HG03097 (cell line): ENCODE results near the gene FAM3C.
A peak's percentile ranks its signal among the peaks of the same experiment; 100 is the strongest.

ENCODE experiments used
- ATAC-seq: cut with Tn5 transposase; IDR thresholded peaks from one replicate; pipeline ENCODE4 v1.9.1; 2021; ENCODE audit not compliant: unreplicated experiment, low FRiP score

FAM3C gene

GRCh38 chr7:121383235-121383910 is 12.7 kb downstream of the FAM3C start:
- ATAC-seq: no peak

DNA sequence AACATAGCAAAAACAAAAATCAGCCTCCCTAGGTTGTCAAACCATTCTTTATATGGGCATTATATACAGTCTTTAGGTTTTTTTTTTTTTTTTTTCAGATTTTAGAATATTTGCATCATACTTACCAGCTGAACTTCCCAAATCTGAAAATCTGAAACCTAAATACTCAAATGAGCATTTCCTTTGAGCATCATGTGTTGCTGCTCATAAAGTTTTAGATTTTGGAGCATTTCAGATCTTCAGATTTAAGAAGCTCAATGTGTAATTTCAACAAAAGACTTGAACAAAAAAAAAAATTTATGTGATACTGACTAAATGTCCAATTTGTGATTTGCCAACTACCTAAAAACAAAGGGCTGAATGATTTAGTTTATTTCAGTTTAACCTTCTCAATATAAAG is 13.6 kb downstream of the FAM3C start:
- no peak for ATAC-seq

- ATAC-seq: no peak
These were observed 16.2 kb downstream of the FAM3C start for GRCh38 chr7:121379930-121380329.

DNA sequence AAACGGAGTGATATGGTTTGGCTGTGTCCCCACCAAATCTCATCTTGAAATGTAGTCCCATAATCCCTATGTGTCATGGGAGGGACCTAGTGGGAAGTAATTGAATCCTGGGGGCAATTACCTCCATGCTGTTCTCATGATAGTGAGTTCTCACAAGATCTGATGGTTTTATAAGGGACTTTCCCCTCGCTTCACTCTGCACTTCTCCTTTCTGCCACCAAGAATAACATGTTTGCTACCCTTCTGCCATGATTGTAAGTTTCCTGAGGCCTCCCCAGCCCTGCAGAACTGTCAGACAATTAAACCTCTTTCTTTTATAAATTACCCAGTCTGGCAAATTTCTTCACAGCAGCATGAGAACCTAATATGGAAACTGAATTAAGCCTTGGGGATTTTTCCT is 19.1 kb downstream of the FAM3C start:
- ATAC-seq: no peak

GRCh38 chr7:121373177-121373576 is 22.9 kb downstream of the FAM3C start:
- no peak for ATAC-seq

DNA sequence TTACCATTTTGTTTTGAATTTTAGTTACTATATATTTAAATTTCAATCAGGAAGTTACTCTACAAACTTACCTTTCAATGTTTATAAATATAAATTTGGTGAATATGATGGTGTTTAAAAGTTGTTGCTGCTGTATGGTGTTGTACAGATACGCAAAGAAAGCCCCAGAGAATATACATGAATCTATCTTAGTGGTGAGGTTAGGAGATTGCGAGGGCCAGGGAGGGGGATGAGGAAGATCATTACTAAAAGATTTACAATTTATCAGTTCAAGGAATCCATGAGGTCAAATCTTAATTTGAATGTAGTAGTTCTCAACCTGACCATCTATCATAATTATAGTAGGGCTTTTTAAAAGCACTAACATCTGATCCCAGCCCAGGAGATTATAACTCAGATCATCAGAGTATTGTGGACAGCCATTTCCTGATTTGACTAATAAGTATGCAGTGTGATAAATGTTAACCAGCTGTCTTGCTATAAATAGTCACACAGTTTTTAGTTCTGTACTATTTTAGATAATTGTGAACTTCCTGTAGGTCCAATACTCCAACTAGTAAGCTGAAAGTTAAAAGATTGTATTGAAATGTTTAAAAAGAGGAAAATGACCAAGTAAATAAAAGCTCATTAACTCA is 23.6 kb downstream of the FAM3C start:
- ATAC-seq: peak; percentile 85

DNA sequence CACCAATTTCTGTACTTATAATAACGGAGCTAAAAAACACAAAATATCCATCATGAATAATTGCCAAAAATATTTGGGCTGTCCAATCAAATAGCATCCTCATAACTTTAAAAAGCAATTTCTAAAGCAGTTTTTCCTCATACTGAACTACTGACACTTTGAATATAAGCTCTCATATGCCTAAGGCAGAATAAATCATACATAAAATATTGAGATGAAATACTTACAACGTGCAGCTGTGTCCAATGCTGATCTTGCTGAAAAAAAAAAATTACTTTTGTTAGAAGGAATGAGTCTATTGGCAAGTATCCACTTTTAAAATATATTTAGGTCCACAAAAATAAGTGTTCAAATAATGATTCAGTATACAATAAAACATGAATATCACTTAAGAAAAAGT is 24.2 kb downstream of the FAM3C start:
- ATAC-seq: no peak

GRCh38 chr7:121371367-121371766 is 24.7 kb downstream of the FAM3C start:
- ATAC-seq: no peak

- ATAC-seq: peak; percentile 39
These were observed 26.6 kb downstream of the FAM3C start for GRCh38 chr7:121369462-121369861.

- ATAC-seq: no peak
These were observed 29.2 kb downstream of the FAM3C start for GRCh38 chr7:121366852-121367431.

DNA sequence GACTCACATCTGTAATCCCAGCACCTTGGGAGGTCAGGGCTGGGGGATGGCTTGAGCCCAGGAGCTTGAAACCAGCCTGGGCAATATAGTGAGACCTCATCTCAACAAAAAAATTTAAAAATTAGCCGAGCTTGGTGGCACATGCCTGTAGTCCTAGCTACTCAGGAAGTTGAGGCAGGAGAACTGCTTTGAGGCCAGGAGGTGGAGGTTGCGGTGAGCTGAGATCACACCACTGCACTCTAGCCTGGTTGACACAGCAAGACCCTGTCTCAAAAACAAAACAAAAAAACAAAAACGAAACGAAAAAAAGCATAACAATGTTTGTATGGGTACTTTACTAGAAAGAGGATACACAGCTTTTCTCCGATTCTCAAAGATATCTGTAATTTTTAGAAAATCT is 35.5 kb downstream of the FAM3C start:
- no peak for ATAC-seq

DNA sequence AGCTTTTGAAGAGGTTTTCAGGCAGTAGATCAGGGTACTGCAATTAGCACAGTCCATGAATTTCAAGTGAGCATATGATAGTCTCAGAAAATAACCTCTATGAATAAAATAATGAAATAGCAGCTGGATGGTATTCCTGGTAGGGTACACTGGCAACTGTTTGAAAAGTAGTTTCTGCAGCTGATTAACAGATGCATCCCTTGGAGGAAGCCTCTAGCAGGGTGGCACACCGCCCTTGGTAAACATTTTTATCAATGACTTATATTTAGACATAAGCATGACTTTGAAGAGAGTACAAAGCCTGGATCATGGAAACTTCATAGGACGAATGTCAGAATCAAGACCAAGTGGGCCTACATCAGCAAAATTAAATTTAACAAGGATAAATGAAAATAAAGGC is 40.5 kb downstream of the FAM3C start:
- no peak for ATAC-seq

- no peak for ATAC-seq
These were observed 43.8 kb downstream of the FAM3C start for GRCh38 chr7:121352323-121352722.

DNA sequence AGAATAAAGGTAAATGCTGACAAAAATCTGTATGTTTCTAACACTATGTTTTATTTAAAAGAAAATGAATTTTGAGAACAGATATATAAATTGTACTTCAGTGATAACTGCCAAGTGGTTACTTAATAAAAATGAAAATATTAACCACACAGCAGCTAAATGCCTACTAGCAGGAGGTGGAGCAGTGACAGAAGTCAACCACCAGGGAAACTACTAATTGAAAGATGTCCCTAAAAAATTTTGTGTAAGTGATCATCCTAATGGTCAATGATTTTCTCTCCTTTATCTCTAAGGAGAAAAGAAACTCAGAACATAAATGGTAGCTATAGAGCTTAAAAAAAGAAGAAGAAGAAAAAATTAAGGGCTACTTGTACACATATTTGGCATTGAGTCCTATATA is 44.4 kb downstream of the FAM3C start:
- ATAC-seq: no peak

- ATAC-seq: no peak
These were observed 51.6 kb downstream of the FAM3C start for GRCh38 chr7:121344497-121344896.

DNA sequence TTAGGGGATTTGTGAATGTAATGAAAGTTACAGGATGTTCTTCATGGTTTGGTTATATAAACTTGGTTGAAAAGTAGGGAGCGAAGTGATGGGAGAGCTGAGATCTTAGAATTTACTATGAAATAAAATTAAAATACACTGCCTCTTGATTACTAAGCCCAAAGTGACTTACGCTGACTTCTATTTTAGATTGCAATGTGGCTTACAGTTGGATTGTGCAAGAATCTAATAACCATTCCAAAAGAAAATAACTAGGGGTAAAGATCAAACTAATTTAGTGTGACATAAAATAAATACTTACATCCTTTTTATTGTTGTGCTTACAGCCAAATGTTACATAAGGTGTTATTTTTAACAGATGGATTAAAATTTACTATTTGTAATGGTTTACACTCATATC is 52.0 kb downstream of the FAM3C start:
- ATAC-seq: no peak

DNA sequence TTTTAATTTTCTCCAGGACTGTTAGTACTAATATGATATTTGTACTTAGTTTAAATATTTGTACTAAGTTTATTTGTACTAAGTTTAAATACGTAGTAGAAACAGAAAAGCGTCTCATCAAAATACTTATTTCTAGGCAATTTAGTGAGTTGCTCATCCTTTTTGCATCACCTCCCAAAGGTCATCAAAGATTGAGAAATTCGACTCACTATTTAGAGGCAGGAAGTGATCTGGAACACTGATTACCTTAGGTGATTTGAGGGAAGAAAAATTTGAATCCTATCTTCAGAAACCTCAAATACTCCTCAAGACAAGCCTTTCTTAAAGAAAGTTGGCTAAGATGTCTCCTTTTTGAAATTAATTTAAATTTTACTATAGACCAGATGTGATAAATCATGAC is 52.8 kb downstream of the FAM3C start:
- ATAC-seq: no peak

- ATAC-seq: no peak
These were observed 53.5 kb downstream of the FAM3C start for GRCh38 chr7:121342631-121343030.

- no peak for ATAC-seq
These were observed 54.2 kb downstream of the FAM3C start for GRCh38 chr7:121341933-121342332.

GRCh38 chr7:121339082-121339481 is 57.0 kb downstream of the FAM3C start:
- ATAC-seq: no peak

GRCh38 chr7:121337398-121337797 is 58.7 kb downstream of the FAM3C start:
- no peak for ATAC-seq

- ATAC-seq: no peak
These were observed 59.5 kb downstream of the FAM3C start for GRCh38 chr7:121336579-121336978.
